Trophoblast cell (in vitro differentiated cells and primary cell): Measurements from ENCODE around the gene SYPL2.

Experiments used
- DNase-seq, 2 donors: peaks; one replicate each; pipeline ENCODE4 v3.0.0-alpha.2; 2016
- H2AFZ ChIP-seq: 2 replicates; pipeline ENCODE4 v1.6.1; 2013; ENCODE audit warnings: low read length, moderate library complexity, mild to moderate bottlenecking; ENCODE audit not compliant: insufficient read depth, poor library complexity
- H2AK5ac ChIP-seq: 2 replicates; pipeline ENCODE4 v1.6.1; 2013; ENCODE audit warnings: mild to moderate bottlenecking, low read length
- H2BK120ac ChIP-seq: 2 replicates; pipeline ENCODE4 v1.6.1; 2013; ENCODE audit warnings: low read length, mild to moderate bottlenecking, moderate library complexity; ENCODE audit not compliant: insufficient read depth, poor library complexity
- H2BK12ac ChIP-seq: 2 replicates; pipeline ENCODE4 v1.6.1; 2013; ENCODE audit warnings: mild to moderate bottlenecking, low read length, moderate library complexity
- H2BK5ac ChIP-seq: 2 replicates; pipeline ENCODE4 v1.6.1; 2013; ENCODE audit warnings: low read length, low read depth, moderate library complexity, mild to moderate bottlenecking; ENCODE audit not compliant: poor library complexity
- H3K14ac ChIP-seq: 2 replicates; pipeline ENCODE4 v1.6.1; 2013; ENCODE audit warnings: mild to moderate bottlenecking, low read length
- H3K18ac ChIP-seq: 2 replicates; pipeline ENCODE4 v1.6.1; 2013; ENCODE audit warnings: mild to moderate bottlenecking, low read length
- H3K23ac ChIP-seq: 2 replicates; pipeline ENCODE4 v1.6.1; 2013; ENCODE audit warnings: low read length
- H3K27ac ChIP-seq: 2 replicates; pipeline ENCODE4 v1.5.1; 2013; ENCODE audit warnings: low read depth, mild to moderate bottlenecking, inconsistent platforms, low read length, moderate library complexity
- H3K27me3 ChIP-seq: 2 replicates; pipeline ENCODE4 v1.6.1; 2013; ENCODE audit warnings: inconsistent platforms, mild to moderate bottlenecking, low read length, moderate library complexity; ENCODE audit not compliant: insufficient read depth
- H3K36me3 ChIP-seq, 2 experiments: 1 replicate in 1 of 2; 2 replicates in 1 of 2; pipeline ENCODE4 v1.6.1; 2013; ENCODE audit warnings: low read length in 2 of 2, mild to moderate bottlenecking in 2 of 2, moderate library complexity in 1 of 2; ENCODE audit not compliant: insufficient read depth in 2 of 2, control insufficient read depth in 1 of 2
- H3K4ac ChIP-seq: 2 replicates; pipeline ENCODE4 v1.6.1; 2013; ENCODE audit warnings: low read depth, mild to moderate bottlenecking, low read length, moderate library complexity
- H3K4me1 ChIP-seq, 2 experiments: 1 replicate in 1 of 2; 2 replicates in 1 of 2; pipeline ENCODE4 v1.6.1; 2013; ENCODE audit warnings: low read length in 2 of 2, mild to moderate bottlenecking in 2 of 2, moderate library complexity in 1 of 2; ENCODE audit not compliant: insufficient read depth in 2 of 2, control insufficient read depth in 1 of 2
- H3K4me2 ChIP-seq: 2 replicates; pipeline ENCODE4 v1.6.1; 2013; ENCODE audit warnings: inconsistent platforms, mild to moderate bottlenecking, low read length, moderate library complexity
- H3K4me3 ChIP-seq: 2 replicates; pipeline ENCODE4 v1.5.1; 2013; ENCODE audit warnings: mild to moderate bottlenecking, low read depth, low read length, inconsistent platforms
- H3K79me1 ChIP-seq: one replicate; pipeline ENCODE4 v1.6.1; 2013; ENCODE audit warnings: low read length
- H3K79me2 ChIP-seq: 2 replicates; pipeline ENCODE4 v1.6.1; 2013; ENCODE audit warnings: low read length, mild to moderate bottlenecking; ENCODE audit not compliant: control insufficient read depth, insufficient read depth, poor library complexity
- H3K9ac ChIP-seq: 2 replicates; pipeline ENCODE4 v1.6.1; 2013; ENCODE audit warnings: mild to moderate bottlenecking, low read length
- H3K9me3 ChIP-seq: 2 replicates; pipeline ENCODE4 v1.6.1; 2013; ENCODE audit warnings: low read depth, mild to moderate bottlenecking, control low read depth, inconsistent platforms, low read length; ENCODE audit not compliant: insufficient read depth
- H4K12ac ChIP-seq: 2 replicates; pipeline ENCODE4 v1.6.1; 2013; ENCODE audit warnings: low read depth, mild to moderate bottlenecking, low read length, moderate library complexity
- H4K8ac ChIP-seq: 2 replicates; pipeline ENCODE4 v1.6.1; 2013; ENCODE audit warnings: low read depth, mild to moderate bottlenecking, low read length, moderate library complexity
- H4K91ac ChIP-seq: one replicate; pipeline ENCODE4 v1.6.1; 2013; ENCODE audit warnings: low read depth, mild to moderate bottlenecking, low read length, moderate library complexity
- WGBS: extraction: QIAGEN DNeasy Blood & Tissue Kit; methylation state at CpG from one replicate; pipeline ENCODE4 v1.1.7; 2013; ENCODE audit warnings: missing lambda C conversion rate; ENCODE audit not compliant: insufficient read length, insufficient coverage; ENCODE audit errors: extremely low coverage; 5-methylcytosine and 5-hydroxymethylcytosine counted together

The SYPL2 gene

GRCh38 chr1:109485001-109485400, 18.7 kb downstream of the SYPL2 start:
- Histone ChIP-seq H3K79me1 (peaks cover 6% of the 10 kb centered on the region), H4K8ac (no peak overlapping the region), H4K91ac (no peak overlapping the region), H2AFZ (peak overlapping the region; percentile 75), H4K12ac (no peak overlapping the region), H3K4ac (no peak overlapping the region), H3K4me1 (peaks cover 11 to 15% of the 10 kb centered on the region in 2 experiments), H3K4me3 (no peak overlapping the region), H2BK12ac (no peak overlapping the region), H3K23ac (no peak overlapping the region), H3K18ac (no peak overlapping the region), H3K9ac (no peak overlapping the region), H3K27ac (no peak overlapping the region), H2BK5ac (no peak overlapping the region), H3K4me2 (peak overlapping the region; percentile 87), H3K14ac (no peak overlapping the region), H3K27me3 (no peaks in the 10 kb centered on the region), H2BK120ac (no peak overlapping the region), H2AK5ac (no peak overlapping the region), H3K9me3 (no peaks in the 10 kb centered on the region), H3K79me2 (peaks cover 4% of the 10 kb centered on the region), H3K36me3 (peaks cover 9 to 18% of the 10 kb centered on the region in 2 experiments)
- WGBS, result no CpG with 5 or more reads among the region's 3 CpGs
- no peak for DNase-seq

GRCh38 chr1:109487261-109487660, 20.9 kb downstream of the SYPL2 start:
- Histone ChIP-seq H3K27ac (no peak overlapping the region), H3K79me1 (peaks cover 6% of the 10 kb centered on the region), H3K27me3 (no peaks in the 10 kb centered on the region), H3K4me3 (no peak overlapping the region), H3K9me3 (no peaks in the 10 kb centered on the region), H4K8ac (no peak overlapping the region), H3K4me1 (peaks cover 11 to 15% of the 10 kb centered on the region in 2 experiments), H3K4ac (no peak overlapping the region), H3K9ac (no peak overlapping the region), H3K36me3 (peaks cover 16 to 20% of the 10 kb centered on the region in 2 experiments), H4K12ac (no peak overlapping the region), H2AK5ac (no peak overlapping the region), H2BK5ac (no peak overlapping the region), H2BK12ac (no peak overlapping the region), H2AFZ (no peak overlapping the region), H3K14ac (no peak overlapping the region), H2BK120ac (no peak overlapping the region), H3K4me2 (no peak overlapping the region), H3K23ac (no peak overlapping the region), H3K79me2 (peaks cover 4% of the 10 kb centered on the region), H4K91ac (no peak overlapping the region), H3K18ac (no peak overlapping the region)
- DNase-seq, result no peak
- WGBS, result no CpG with 5 or more reads among the region's 5 CpGs

GRCh38 chr1:109488201-109488600, 21.9 kb downstream of the SYPL2 start:
- Histone ChIP-seq H4K12ac (no peak overlapping the region), H3K23ac (no peak overlapping the region), H3K27me3 (no peaks in the 10 kb centered on the region), H4K8ac (no peak overlapping the region), H3K14ac (no peak overlapping the region), H2AFZ (no peak overlapping the region), H2AK5ac (no peak overlapping the region), H4K91ac (no peak overlapping the region), H3K9ac (no peak overlapping the region), H3K4ac (no peak overlapping the region), H3K18ac (no peak overlapping the region), H2BK12ac (no peak overlapping the region), H3K36me3 (peaks cover 16 to 20% of the 10 kb centered on the region in 2 experiments), H3K79me2 (peaks cover 4% of the 10 kb centered on the region), H3K4me1 (peaks cover 10 to 12% of the 10 kb centered on the region in 2 experiments), H3K27ac (no peak overlapping the region), H2BK5ac (no peak overlapping the region), H3K4me3 (no peak overlapping the region), H3K4me2 (no peak overlapping the region), H3K79me1 (peaks cover 6% of the 10 kb centered on the region), H3K9me3 (no peaks in the 10 kb centered on the region), H2BK120ac (no peak overlapping the region)
- no CpG with 5 or more reads among the region's 5 CpGs for WGBS
- no peak for DNase-seq

GRCh38 chr1:109488696-109489095, 22.4 kb downstream of the SYPL2 start:
- WGBS, result no CpG with 5 or more reads among the region's 12 CpGs
- H3K36me3 ChIP-seq, result peaks cover 16 to 20% of the 10 kb centered on the region in 2 experiments

More at GRCh38 chr1:109488696-109489095, 22.4 kb downstream of the SYPL2 start:
- Histone ChIP-seq H2BK12ac (no peak overlapping the region), H3K27ac (no peak overlapping the region), H3K18ac (no peak overlapping the region), H3K27me3 (no peaks in the 10 kb centered on the region), H3K79me1 (peaks cover 6% of the 10 kb centered on the region), H2BK120ac (no peak overlapping the region), H3K23ac (no peak overlapping the region), H3K4me1 (peaks cover 7 to 9% of the 10 kb centered on the region in 2 experiments), H2AFZ (no peak overlapping the region), H4K91ac (no peak overlapping the region), H3K9me3 (no peaks in the 10 kb centered on the region), H2BK5ac (no peak overlapping the region), H4K12ac (no peak overlapping the region), H4K8ac (no peak overlapping the region), H3K79me2 (peaks cover 4% of the 10 kb centered on the region), H2AK5ac (no peak overlapping the region), H3K4ac (no peak overlapping the region), H3K9ac (no peak overlapping the region), H3K4me2 (no peak overlapping the region), H3K4me3 (no peak overlapping the region), H3K14ac (no peak overlapping the region)
- no peak for DNase-seq
